ENCODE data around the gene NME2.

The NME2 gene

DNA sequence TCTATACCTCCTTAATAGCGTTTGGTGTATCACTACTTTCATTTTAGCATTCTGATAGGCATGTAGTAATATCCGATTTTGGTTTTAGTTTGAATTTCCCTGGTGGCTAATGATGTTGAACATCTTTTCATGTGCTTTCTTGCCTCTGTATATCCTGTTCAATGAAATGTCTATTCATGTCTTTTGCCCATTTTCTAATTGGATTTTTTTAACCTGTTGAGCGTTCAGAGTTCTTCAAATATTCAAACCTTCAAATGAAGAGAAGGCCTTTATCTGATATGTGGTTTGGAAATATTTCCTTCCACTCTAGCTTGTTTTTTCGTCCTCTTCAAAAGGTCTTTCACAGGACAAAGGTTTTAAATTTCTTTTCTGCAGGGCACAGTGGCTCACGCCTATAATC, 15.3 kb upstream of the NME2 start:
- Histone ChIP-seq H3K79me2 (ENCODE audit: insufficient read depth, low read length) (peaks cover 25% of the 10 kb centered on the region), H3K4me1 (ENCODE audit: insufficient read depth, low read length) (peaks cover 26% of the 10 kb centered on the region), H3K4me3 (ENCODE audit: low read depth in 1 of 2, low read length in 2 of 2) (no peak overlapping the region), H3K27me3 (ENCODE audit: insufficient read depth, low read length, poor library complexity) (no peaks in the 10 kb centered on the region), H4K20me1 (ENCODE audit: insufficient read depth, low read length) (no peaks in the 10 kb centered on the region; the same call in 1 of the 2 replicates), H3K4me2 (ENCODE audit: insufficient read depth, low read length) (no peak overlapping the region), H3K27ac (ENCODE audit: low read length) (no peak overlapping the region), H3K36me3 (ENCODE audit: insufficient read depth, low read length) (peaks cover 6% of the 10 kb centered on the region; the same call in 1 of the 2 replicates), H2AFZ (ENCODE audit: low read depth, low read length) (no peak overlapping the region), H3K9ac (ENCODE audit: low read depth, low read length) (no peak overlapping the region), H3K9me3 (ENCODE audit: insufficient read depth, low read length, severe bottlenecking) (no peaks in the 10 kb centered on the region)
- TF ChIP-seq EZH2 (IDR thresholded peaks at IDR 0.05; ENCODE audit: borderline replicate concordance, low read depth, low read length, severe bottlenecking), result no peak
- TF ChIP-seq, protein P1, sequence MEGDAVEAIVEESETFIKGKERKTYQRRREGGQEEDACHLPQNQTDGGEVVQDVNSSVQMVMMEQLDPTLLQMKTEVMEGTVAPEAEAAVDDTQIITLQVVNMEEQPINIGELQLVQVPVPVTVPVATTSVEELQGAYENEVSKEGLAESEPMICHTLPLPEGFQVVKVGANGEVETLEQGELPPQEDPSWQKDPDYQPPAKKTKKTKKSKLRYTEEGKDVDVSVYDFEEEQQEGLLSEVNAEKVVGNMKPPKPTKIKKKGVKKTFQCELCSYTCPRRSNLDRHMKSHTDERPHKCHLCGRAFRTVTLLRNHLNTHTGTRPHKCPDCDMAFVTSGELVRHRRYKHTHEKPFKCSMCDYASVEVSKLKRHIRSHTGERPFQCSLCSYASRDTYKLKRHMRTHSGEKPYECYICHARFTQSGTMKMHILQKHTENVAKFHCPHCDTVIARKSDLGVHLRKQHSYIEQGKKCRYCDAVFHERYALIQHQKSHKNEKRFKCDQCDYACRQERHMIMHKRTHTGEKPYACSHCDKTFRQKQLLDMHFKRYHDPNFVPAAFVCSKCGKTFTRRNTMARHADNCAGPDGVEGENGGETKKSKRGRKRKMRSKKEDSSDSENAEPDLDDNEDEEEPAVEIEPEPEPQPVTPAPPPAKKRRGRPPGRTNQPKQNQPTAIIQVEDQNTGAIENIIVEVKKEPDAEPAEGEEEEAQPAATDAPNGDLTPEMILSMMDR (IDR thresholded peaks at IDR 0.05; ENCODE audit: borderline replicate concordance, extremely low read depth, low read length, poor library complexity, severe bottlenecking), result no peak
- DNase-seq (no peak), ATAC-seq (ENCODE audit: insufficient read depth, low read depth) (no peak)

DNA sequence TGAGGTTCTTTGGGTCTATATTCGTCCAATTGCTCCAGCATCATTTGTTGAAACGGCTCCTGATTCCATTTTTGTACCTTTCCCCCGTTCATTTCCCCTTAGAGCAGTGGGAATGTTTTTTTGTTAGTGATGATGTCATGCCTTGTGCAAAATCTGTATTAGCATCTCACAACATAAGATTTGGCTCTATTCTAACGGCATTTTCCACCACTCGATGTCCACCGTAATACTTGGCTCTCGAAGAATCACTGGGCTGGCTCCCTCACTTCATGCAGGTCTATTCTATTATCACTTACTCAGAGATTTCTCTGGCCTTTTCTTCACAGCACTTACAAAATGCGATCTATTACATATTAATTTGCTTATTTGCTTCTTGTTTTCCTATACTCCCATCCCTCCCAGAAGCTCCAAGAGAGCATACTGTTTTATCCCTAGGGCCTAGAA, 13.4 kb upstream of the NME2 start:
- Histone ChIP-seq H3K4me3 (ENCODE audit: low read depth in 1 of 2, low read length in 2 of 2) (peak overlapping the region; percentile 16 to 86; a peak in 3 of 4 replicates), H4K20me1 (ENCODE audit: insufficient read depth, low read length) (no peaks in the 10 kb centered on the region; the same call in 1 of the 2 replicates), H3K79me2 (ENCODE audit: insufficient read depth, low read length) (peaks cover 44% of the 10 kb centered on the region), H3K36me3 (ENCODE audit: insufficient read depth, low read length) (peaks cover 25% of the 10 kb centered on the region; the same call in 1 of the 2 replicates), H3K4me1 (ENCODE audit: insufficient read depth, low read length) (peaks cover 26% of the 10 kb centered on the region), H3K27ac (ENCODE audit: low read length) (peak overlapping the region; percentile 82), H3K9ac (ENCODE audit: low read depth, low read length) (peak overlapping the region; percentile 61), H2AFZ (ENCODE audit: low read depth, low read length) (peak overlapping the region; percentile 94), H3K4me2 (ENCODE audit: insufficient read depth, low read length) (peak overlapping the region; percentile 75), H3K27me3 (ENCODE audit: insufficient read depth, low read length, poor library complexity) (no peaks in the 10 kb centered on the region), H3K9me3 (ENCODE audit: insufficient read depth, low read length, severe bottlenecking) (no peaks in the 10 kb centered on the region)
- TF ChIP-seq EZH2 (IDR thresholded peaks at IDR 0.05; ENCODE audit: borderline replicate concordance, low read depth, low read length, severe bottlenecking), result no peak
- TF ChIP-seq, protein P1 (IDR thresholded peaks at IDR 0.05; ENCODE audit: borderline replicate concordance, extremely low read depth, low read length, poor library complexity, severe bottlenecking), result no peak
- no peak for DNase-seq
- ATAC-seq (ENCODE audit: insufficient read depth, low read depth), result peak; percentile 1; the same call in 1 of the 3 replicates

DNA sequence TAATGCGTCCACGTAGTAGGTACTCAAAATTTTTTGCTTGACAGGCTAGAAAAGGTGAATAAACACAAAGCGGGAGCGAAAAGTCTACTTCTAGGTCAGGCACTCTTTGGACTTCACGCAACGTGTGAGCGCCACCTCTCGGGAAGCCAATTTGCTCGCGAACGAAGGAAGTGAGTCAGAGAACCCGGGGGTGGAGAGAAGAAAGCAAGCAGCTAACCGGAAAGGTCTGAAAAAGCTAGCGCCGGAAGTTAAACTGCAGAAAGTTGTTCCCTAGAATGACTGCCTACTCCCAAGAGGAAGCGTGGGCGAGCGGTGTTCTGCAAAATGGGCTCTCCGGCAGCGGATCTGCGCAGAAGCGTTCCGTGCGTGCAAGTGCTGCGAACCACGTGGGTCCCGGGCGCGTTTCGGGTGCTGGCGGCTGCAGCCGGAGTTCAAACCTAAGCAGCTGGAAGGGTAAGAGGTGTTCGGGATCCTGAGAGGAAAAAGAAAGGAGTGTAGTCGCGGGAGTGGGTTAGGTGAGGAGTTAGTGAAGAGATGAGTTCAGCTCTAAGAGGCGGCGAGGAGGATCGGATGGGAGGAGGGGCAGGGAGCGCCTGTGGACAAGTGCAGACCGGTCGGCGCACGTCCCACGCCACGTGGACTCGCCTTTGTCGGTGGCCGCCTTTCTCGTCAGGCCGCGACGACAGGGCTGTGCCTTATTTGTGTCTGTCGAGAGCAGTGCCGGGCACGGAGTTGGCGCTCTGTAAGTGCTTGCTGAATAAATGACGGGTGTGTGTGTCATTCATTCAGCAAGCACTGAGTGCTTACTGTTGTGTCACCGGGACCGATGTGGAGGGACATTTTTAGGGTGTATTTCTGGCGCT, 12.8 kb upstream of the NME2 start, which contains the start of gene NME1:
Gene NME1 (plus strand): TSS at position 350 of the 863 bp plus-strand sequence. CDS start 2,096 bp downstream, outside the sequence.
- Histone ChIP-seq H3K4me1 (ENCODE audit: insufficient read depth, low read length) (peaks cover 26% of the 10 kb centered on the region), H4K20me1 (ENCODE audit: insufficient read depth, low read length) (no peaks in the 10 kb centered on the region; the same call in 1 of the 2 replicates), H3K9me3 (ENCODE audit: insufficient read depth, low read length, severe bottlenecking) (no peaks in the 10 kb centered on the region), H3K4me3 (ENCODE audit: low read depth in 1 of 2, low read length in 2 of 2) (peak within 1 kb of the TSS; percentile 46 to 86), H3K27me3 (ENCODE audit: insufficient read depth, low read length, poor library complexity) (no peaks in the 10 kb centered on the region), H3K27ac (ENCODE audit: low read length) (peak within 1 kb of the TSS; percentile 82), H3K9ac (ENCODE audit: low read depth, low read length) (peak within 1 kb of the TSS; percentile 68), H3K4me2 (ENCODE audit: insufficient read depth, low read length) (peak within 1 kb of the TSS; percentile 80), H3K36me3 (ENCODE audit: insufficient read depth, low read length) (peaks cover 29% of the 10 kb centered on the region), H2AFZ (ENCODE audit: low read depth, low read length) (peak within 1 kb of the TSS; percentile 94), H3K79me2 (ENCODE audit: insufficient read depth, low read length) (peaks cover 51% of the 10 kb centered on the region)
- ATAC-seq (ENCODE audit: insufficient read depth, low read depth) (peak; percentile 95), DNase-seq (peak; percentile 98)
- no peak for TF ChIP-seq EZH2 (IDR thresholded peaks at IDR 0.05; ENCODE audit: borderline replicate concordance, low read depth, low read length, severe bottlenecking)
- TF ChIP-seq, protein P1 (IDR thresholded peaks at IDR 0.05; ENCODE audit: borderline replicate concordance, extremely low read depth, low read length, poor library complexity, severe bottlenecking), result peak; percentile 93

Measured in DND-41 (cell line).